IPS-NIHi7 (cell line): ENCODE results near the gene ST8SIA4.
"Not testable (repeated sequence)": the region's sequence is repeated elsewhere in the genome, so short reads cannot be mapped to it uniquely, and the experiment has no call there.

Experiments used
- DNase-seq: peaks from one replicate; pipeline ENCODE4 v3.0.0; 2012; ENCODE audit warnings: mixed read lengths; ENCODE audit errors: extremely low spot score

ST8SIA4 gene

GRCh38 chr5:100788417-100788816 lies 114.7 kb downstream of the ST8SIA4 start:
- DNase-seq = no peak

- no peak for DNase-seq
These were observed 115.4 kb downstream of the ST8SIA4 start for GRCh38 chr5:100787648-100788047.

- not testable (repeated sequence) for DNase-seq
These were observed 117.5 kb downstream of the ST8SIA4 start for GRCh38 chr5:100785536-100785935.

GRCh38 chr5:100780376-100780870 lies 122.7 kb downstream of the ST8SIA4 start:
- no peak for DNase-seq

DNA sequence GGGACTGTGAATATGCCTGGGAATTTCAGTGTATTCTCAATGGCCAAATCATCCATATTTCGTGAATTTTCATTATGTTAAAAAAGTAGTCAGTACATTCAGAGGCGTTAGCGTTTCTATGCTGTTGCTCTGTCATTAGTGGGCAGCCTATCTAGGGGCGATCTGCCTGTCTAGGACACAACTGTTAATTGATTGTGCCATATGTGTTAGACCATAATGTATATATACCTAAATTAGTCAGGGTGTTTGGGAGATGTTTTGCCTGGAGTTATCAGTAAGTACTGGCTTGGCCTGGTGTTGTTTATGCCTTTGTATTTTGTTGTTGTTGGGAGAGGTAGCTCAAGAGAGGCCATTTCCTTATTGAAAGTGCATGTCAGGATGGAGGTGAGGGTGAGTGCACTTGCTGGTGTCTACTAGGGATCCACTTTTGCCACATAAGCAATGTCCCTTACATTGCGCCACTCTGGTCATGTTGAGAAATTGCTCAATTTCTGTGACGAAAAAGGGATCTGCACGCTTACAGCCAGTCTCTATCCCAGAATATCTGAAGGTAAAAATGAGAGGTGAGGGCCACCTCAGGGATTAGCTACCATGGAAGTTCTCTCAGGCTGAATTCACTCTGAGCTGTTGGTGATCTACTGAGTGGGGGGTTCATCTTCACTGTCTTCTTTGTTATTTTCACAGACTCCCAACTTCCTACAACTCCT lies 123.3 kb downstream of the ST8SIA4 start:
- no peak for DNase-seq

GRCh38 chr5:100777680-100778300 lies 125.3 kb downstream of the ST8SIA4 start:
- no peak for DNase-seq

GRCh38 chr5:100775533-100775855 lies 127.6 kb downstream of the ST8SIA4 start:
- DNase-seq = no peak

GRCh38 chr5:100772548-100772947 lies 130.5 kb downstream of the ST8SIA4 start:
- DNase-seq = peak; percentile 12

DNA sequence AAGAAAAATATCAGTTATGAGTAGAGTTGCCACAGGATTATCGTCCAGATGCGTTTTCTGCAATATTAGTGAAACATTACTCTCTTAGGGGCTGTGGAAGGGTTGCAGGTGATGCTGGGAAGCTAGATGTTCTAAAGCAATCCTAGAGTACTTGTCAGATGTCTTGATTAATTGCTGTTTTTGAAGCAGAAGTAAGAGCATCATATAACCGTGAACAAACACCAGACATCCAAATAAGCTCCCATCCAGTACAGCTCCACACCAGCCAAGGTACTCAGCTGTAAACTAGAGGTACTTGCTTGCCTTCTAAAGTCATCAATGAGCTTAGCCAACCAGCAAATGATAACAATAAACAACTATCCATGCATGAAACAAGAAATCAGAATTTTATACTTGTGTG lies 131.1 kb downstream of the ST8SIA4 start:
- DNase-seq = no peak

DNA sequence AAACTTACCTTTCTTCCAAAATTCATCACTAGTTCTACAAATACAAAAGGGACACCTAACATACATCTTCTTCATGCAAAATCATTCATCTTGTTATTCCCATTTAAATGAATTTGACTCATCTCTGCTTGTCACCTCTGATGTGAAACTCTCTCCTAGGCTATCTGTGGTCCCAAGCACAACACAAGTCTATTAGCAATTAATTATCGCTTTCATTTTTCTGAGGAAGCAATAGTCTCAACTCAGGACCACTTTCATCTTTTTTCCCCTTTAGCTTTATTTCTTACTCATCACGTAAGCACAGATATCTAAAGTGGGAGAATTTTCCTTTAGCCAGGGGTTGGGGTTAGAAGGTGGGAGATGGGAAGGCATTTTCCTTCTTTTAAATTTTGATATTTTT lies 131.9 kb downstream of the ST8SIA4 start:
- no peak for DNase-seq

DNA sequence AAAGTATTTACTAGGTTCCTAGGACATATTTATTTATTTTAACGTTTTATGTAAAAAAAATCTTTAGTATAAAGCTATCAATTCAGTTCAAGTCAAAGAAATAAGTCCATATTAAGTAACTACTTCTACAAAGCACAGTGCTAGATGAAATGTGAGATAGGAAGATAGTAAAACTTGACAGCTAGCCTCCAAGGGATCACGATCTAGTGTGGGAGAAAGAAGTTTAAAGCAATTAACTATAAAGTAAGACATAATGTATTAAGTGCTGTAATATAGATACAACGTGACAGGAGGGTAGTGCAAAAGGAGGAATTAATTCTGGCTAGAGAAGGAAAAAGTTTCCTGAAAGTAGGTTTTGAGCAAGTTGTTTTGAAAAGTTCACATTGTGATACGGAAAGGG lies 134.9 kb downstream of the ST8SIA4 start:
- no peak for DNase-seq

DNA sequence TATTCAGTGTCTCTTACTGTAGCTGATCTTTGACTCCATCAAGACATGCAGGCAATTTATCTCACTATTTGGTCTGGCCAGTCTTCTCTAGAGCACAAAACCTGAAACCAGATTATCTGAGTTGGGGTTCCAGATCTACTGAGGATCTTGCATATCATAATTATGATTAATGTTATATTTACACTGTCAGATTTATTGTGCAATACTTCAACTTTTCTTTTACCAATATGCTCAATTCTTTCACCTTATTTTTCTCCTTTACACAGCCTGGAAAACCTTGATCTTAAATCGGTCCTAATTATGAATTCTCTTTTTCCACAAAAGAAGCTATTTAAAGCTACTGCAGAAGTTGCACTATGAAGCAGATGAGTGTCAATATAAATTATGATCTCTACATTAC lies 140.1 kb downstream of the ST8SIA4 start:
- DNase-seq = no peak

DNA sequence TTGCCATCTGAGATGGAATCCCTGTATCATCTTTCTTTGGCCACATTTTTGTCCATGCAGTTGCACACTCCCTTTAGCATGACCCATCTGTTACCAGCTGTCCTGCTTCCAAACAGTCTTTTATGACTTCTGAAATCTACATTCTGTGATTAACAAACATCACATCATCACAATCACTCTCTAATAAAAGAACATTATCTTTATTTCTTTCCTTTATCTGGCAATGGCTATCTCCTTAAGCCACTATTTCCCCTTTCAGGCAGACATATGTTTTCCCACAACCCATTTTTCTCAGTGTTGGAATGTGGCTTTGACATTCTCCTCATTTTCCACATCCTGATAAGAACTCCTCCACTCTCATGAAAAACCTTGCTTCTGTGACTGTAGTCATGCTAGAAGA lies 141.0 kb downstream of the ST8SIA4 start:
- DNase-seq = no peak

DNA sequence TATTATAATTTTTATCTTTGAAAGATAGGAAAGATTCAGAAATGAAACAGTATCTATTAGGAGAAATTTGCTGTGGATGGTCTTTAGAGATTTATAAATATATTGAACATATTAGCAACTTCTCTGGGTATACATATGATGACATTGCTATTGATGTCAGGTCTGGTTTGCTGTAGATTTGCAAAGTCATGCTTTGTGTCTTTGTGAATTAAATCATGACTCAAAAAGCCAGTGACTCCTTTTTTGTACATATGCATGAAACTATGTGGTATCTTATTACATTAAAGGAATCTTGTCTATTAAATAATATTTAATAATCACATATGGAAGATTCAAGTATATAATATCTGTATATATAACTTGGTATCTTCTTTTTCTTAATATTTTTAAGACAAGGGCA lies 141.9 kb downstream of the ST8SIA4 start:
- no peak for DNase-seq

- DNase-seq = no peak
These were observed 142.4 kb downstream of the ST8SIA4 start for GRCh38 chr5:100760688-100761087.

GRCh38 chr5:100758780-100759179 lies 144.3 kb downstream of the ST8SIA4 start:
- no peak for DNase-seq

- no peak for DNase-seq
These were observed 144.8 kb downstream of the ST8SIA4 start for GRCh38 chr5:100758306-100758705.

- DNase-seq = peak; percentile 33
These were observed 145.5 kb downstream of the ST8SIA4 start for GRCh38 chr5:100757618-100758017.
